GM12892 (cell line): ENCODE results near the gene RHAG.

ENCODE experiments used
- DNase-seq: peaks from one replicate; pipeline ENCODE4 v3.0.0; 2011; ENCODE audit not compliant: insufficient read length
- FAIRE-seq: peaks from 2 replicates; lab custom pipeline; 2011; peaks lifted over from hg19 to GRCh38; lab: Jason Lieb, UNC
- POLR2A ChIP-seq: IDR thresholded peaks from 2 replicates; pipeline ENCODE4 v1.6.1; 2011; ENCODE audit warnings: low read depth, low read length, control low read depth
- POLR2AphosphoS5 ChIP-seq: IDR thresholded peaks from 2 replicates; pipeline ENCODE4 v1.6.1; 2011; ENCODE audit warnings: low read depth, low read length, control low read depth
- TAF1 ChIP-seq: IDR thresholded peaks from 2 replicates; pipeline ENCODE4 v1.6.1; 2011; ENCODE audit warnings: low read depth, mild to moderate bottlenecking, control low read depth, low read length, borderline replicate concordance

The RHAG gene

GRCh38 chr6:49651239-49651638 lies 14.6 kb upstream of the RHAG start:
- TF ChIP-seq POLR2AphosphoS5 (no peak), POLR2A (no peak), TAF1 (no peak)
- no peak for FAIRE-seq

GRCh38 chr6:49649988-49650387 lies 13.3 kb upstream of the RHAG start:
- TF ChIP-seq POLR2AphosphoS5, result no peak
- no peak for TF ChIP-seq TAF1
- TF ChIP-seq POLR2A, result no peak
- no peak for FAIRE-seq
- DNase-seq, result no peak

More at GRCh38 chr6:49651239-49651638, 14.6 kb upstream of the RHAG start:
- DNase-seq, result no peak

DNA sequence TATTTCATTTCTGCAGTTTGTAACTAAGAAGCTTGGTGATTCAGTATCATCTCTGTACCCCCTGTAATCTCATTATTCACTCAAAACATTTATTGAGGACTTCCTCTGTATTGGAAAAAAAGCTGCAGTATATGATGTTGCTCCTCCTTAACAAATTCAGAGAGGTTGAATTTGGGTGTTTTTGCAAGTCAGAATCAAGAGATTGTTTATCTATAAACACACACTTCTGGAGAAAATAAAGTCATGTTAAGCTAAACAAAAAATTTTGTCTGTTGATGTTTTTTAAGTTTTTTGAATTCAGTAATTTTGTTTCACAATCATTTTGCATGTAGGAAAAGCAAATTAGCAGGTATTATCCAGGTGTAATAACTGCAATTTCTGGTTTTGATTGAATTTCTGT lies 11.4 kb upstream of the RHAG start:
- DNase-seq (no peak), FAIRE-seq (no peak)
- TF ChIP-seq POLR2AphosphoS5 (no peak), POLR2A (no peak), TAF1 (no peak)

GRCh38 chr6:49647476-49647875 lies 10.8 kb upstream of the RHAG start:
- no peak for FAIRE-seq
- TF ChIP-seq POLR2A, result no peak
- no peak for TF ChIP-seq POLR2AphosphoS5
- TF ChIP-seq TAF1, result no peak

DNA sequence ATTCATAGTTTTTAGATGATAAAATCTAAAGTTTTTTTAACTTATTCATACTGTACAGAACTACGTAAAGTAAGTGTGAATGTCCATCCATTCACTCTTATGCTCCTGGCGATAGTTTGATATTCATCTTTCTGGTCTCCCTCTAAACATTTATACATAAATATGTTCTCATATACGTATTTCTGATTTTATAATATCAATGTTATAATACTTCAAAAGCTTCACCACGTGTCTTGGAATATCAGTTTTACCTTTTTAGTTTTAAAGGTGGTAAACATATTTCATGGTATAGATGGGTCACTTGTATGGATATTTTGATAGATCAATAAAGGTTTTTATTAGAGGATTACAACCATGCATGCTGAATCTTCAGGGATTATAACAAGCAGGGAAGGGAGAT lies 10.3 kb upstream of the RHAG start:
- FAIRE-seq (no peak), DNase-seq (no peak)
- TF ChIP-seq POLR2AphosphoS5 (no peak), POLR2A (no peak), TAF1 (no peak)

More at GRCh38 chr6:49647476-49647875, 10.8 kb upstream of the RHAG start:
- no peak for DNase-seq

- no peak for FAIRE-seq
- no peak for DNase-seq
- TF ChIP-seq POLR2A (no peak), TAF1 (no peak), POLR2AphosphoS5 (no peak)
These were observed 9.6 kb upstream of the RHAG start for GRCh38 chr6:49646130-49646824.

DNA sequence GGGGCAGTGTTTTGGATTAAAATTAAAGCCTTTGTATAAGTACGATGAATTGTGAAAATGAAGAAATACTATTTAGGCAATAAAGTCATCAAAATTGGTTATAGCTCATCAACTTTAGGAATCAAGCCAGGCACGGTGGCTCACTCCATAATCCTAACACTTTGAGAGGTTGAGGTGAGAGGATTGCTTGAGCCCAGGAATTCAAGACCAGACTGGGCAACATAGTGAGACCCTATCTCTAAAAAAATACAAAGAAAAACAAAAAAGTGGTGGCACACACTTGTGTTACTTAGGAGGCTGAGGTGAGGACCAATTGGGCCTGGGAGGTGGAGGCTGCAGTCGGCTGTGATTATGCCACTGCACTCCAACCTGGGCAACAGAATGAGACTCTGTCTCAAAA lies 8.5 kb upstream of the RHAG start:
- DNase-seq (no peak), FAIRE-seq (no peak)
- no peak for TF ChIP-seq TAF1
- no peak for TF ChIP-seq POLR2A

DNA sequence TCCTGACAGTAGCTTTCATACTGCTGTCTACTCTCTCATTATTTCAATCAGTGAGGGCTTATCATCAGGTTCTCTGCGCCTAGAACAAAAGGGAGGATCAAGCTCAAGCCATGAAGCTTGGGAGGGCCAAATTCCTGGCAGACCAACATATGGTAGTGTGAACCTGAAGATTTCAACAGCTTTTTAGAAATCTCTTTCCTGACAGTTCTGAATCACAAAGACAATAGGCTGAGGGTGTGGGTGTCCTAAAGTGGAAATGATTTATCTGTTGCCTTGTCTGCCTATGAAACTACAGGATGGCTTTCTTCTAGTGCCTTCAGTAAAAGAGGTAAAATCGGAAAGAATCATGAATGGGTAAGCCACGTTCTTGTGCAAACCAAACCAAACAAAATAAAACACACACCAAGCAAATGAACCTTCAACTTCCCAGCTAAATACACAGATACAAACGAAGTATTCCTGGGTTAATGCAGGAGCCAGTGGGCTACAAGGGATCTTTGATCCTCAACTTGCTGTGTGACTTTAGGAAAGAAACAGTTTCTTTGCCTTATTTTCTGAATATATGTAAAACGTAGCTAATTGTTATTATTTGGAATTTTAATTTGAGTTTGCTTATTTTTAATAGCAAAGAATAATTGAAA lies 2.7 kb upstream of the RHAG start:
- no peak for TF ChIP-seq POLR2AphosphoS5
- TF ChIP-seq TAF1, result no peak
- TF ChIP-seq POLR2A, result no peak
- no peak for FAIRE-seq
- no peak for DNase-seq

DNA sequence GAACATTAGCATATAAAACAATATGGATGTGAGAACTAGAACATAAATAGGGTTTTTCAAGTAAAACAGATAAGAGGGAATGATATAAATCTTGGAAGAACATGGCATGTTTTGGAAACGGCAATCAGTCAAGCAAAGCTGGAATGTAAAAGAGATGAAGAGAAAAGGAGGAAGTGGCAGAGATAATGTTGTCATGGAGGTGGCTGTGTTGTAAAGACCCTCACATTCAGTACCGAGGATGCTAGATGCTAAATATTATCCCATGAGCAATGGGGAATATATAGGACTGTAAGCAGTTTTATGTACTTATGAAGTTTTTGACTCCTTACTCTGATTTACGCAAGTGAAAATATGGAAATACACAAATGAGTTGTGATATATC lies 702 bp upstream of the RHAG start:
- no peak for TF ChIP-seq TAF1
- TF ChIP-seq POLR2A, result no peak
- TF ChIP-seq POLR2AphosphoS5, result no peak
- DNase-seq, result no peak
- no peak for FAIRE-seq

GRCh38 chr6:49635978-49636712 lies 494 bp downstream of the RHAG start:
- FAIRE-seq (no peak), DNase-seq (no peak)
- TF ChIP-seq POLR2AphosphoS5 (no peak), POLR2A (no peak), TAF1 (no peak)

- no peak for FAIRE-seq
- TF ChIP-seq POLR2AphosphoS5, result no peak
- no peak for TF ChIP-seq POLR2A
- TF ChIP-seq TAF1, result no peak
These were observed 1.2 kb downstream of the RHAG start for GRCh38 chr6:49635480-49635879.

GRCh38 chr6:49634836-49635218 lies 1.8 kb downstream of the RHAG start:
- FAIRE-seq, result no peak
- no peak for TF ChIP-seq TAF1
- no peak for TF ChIP-seq POLR2AphosphoS5
- no peak for TF ChIP-seq POLR2A
- no peak for DNase-seq

More at GRCh38 chr6:49635480-49635879, 1.2 kb downstream of the RHAG start:
- no peak for DNase-seq

DNA sequence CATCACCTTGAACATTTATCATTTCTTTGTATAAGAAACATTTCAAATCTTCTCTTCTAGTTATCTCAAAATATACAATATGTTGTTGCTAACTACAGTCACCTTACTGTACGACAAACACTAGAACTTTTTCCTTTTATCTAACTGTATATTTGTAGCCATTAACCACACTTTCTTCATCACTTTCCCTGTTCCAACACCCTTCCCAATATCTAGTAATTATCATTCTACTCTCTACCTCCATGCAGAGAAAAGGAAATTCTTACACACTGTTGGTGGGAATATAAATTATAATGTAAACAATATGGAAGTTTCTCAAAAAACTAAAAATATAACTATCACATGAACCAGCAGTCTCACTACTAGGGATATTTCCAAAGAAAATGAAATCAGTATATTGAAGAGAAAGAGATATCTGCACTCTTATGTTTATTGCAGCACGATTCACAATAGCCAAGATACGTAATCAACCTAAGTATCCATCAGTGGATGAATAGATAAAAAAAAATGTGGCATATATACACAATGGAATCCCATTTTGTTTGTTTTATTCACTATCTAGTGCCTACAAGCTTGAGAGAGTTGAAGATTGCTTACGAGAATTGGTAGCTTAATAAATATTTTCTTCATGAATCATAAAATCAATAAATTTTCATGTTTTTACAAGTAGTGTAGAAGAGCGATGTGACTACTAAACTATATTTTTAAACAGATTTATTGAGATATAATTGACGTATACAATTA lies 2.4 kb downstream of the RHAG start:
- TF ChIP-seq POLR2AphosphoS5 (no peak), POLR2A (no peak), TAF1 (no peak)
- FAIRE-seq, result no peak
- DNase-seq, result no peak
